Central memory CD4-positive, alpha-beta T cell (primary cell): Measurements from ENCODE around the gene SLC7A1.

Experiments
- DNase-seq: peaks from one replicate; pipeline ENCODE4 v3.0.0; 2022

SLC7A1 gene

GRCh38 chr13:29508130-29508875 lies 87.2 kb downstream of the SLC7A1 start:
- peak; percentile 49 for DNase-seq

GRCh38 chr13:29507356-29507755 lies 88.1 kb downstream of the SLC7A1 start:
- no peak for DNase-seq

DNA sequence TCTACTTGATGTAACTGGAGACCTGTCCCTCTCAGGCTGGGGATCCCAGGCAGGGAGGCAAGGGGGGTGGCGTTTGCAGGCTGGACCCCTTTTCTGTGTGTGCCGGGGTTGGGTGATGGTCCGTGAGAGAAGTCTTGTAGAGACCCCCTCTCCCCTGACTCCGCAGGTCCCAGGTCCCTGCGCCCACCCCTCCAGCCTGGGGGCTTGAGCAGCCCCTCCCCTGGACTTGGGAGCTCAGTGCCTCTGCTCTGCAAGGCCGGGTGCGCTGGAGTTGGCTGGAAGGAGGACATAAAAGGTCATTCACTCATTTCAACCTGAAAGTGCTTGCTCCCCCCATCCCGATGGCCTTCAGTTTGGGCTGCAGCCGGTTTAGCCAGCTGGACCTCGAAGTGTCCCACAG lies 89.5 kb downstream of the SLC7A1 start:
- no peak for DNase-seq

DNA sequence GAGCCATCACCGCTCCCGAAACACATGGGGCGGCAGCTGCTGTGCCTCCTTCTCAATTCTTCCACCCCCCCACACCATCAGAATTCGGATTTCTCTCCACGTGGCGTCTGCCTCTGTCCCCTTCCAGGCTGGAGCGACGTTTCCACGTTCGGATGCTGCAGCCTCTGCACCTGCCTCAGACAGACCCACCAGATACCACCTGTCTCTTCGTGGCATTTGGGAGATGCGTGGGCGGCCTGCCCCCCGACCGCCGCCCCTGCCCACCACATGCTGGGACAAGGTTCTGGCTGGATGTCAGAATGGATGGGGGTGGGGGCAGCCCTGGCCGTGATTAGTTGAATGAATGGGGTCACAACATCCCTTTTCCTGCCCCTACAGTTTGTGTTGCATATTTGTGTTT lies 90.0 kb downstream of the SLC7A1 start:
- DNase-seq, result no peak

DNA sequence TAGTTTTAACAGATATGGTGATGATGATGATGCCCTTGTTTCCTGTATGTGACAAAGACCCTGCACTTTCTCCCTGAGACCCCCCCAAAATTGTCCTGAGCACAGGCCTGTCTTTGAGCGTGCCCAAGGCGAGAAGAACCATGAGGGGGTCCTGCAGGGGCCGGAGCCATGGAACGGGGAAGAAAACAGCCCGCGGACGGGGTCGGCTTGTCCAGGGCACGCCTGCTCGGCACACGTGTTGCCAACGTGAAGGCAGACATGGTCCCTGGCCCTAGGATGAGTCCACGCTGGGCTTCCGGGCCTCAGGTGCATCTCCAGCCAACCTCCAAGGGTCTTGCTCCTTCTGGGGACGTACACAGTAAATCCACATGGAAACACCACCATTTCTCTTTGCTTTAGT lies 90.8 kb downstream of the SLC7A1 start:
- DNase-seq, result no peak

GRCh38 chr13:29503041-29503837 lies 92.2 kb downstream of the SLC7A1 start:
- DNase-seq, result no peak

- DNase-seq, result no peak
These were observed 93.0 kb downstream of the SLC7A1 start for GRCh38 chr13:29502391-29503008.

- no peak for DNase-seq
These were observed 93.8 kb downstream of the SLC7A1 start for GRCh38 chr13:29501674-29502073.

DNA sequence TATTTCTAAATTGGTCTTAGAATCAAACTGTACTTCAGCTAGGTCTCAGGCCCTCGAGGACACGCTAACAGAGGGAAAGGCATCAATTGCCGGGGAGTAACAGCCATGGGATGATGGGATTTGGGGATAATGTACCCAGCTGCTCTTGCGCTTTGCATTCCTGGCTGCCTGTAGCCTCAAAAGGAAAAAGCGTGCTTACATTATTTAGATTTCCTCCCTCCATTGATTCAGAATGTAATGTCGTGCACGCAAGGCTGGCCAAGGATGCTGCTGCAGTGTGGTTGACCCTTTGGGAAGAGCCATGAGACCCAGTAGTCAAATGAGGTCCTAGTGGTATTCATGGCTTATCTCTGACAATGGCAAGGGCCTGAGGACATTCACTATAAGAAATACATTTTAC lies 95.1 kb downstream of the SLC7A1 start:
- no peak for DNase-seq

- DNase-seq, result no peak
These were observed 95.9 kb downstream of the SLC7A1 start for GRCh38 chr13:29499506-29500165.

DNA sequence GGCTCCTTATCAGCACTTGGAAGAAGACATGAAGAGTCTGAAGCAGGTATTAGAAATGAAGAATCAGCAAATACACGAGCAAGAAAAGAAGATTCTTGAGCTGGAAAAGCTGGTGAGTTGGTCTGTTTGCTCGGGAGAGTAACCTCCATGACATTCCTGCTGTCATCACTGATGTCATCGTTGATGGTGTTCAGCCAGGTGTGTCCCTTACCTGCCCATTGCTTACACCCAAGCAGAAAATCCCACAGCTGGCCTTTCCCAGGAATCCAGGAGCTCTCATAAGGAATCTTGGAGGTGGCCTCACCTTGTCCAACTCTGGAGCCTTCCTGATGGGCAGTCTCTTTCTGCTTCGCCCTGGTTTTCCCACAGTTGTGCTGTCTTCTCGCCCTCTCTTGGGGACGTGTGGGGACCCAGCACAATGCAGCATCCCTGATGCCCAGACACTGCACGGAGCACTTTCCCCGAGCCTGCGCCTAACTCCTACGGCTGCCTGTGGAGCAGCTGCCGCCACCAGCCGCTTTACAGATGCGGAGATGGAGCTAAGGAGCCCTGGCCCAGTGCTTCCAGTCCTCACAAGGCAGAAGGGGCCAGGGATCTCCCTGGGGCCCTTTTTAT lies 97.0 kb downstream of the SLC7A1 start:
- DNase-seq, result no peak

DNA sequence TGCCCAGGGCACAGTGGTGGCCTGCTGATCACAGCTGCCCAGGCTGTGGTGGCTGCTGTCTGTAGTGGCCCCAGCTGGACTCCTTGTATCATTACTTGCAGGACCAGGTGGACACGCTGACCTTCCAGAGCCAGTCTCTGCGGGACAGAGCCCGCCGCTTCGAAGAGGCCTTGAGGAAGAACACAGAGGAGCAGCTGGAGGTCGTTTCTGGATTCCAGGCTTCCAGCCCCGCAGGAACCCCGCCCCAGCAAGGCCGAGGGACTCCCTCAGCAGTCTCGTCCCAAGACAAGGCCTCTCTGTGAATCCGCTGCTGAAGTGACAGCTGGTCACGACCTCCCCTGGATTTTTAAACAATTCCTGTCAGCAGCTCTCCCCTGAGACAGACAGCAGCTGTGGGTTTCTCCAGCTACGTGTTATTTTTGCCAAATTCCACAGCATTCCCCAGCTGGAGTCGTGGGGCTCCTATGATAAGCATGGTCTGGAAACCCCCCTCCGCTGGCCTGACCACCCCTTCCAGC lies 98.3 kb downstream of the SLC7A1 start:
- DNase-seq, result no peak

- DNase-seq, result no peak
These were observed 99.2 kb downstream of the SLC7A1 start for GRCh38 chr13:29496241-29496712.

DNA sequence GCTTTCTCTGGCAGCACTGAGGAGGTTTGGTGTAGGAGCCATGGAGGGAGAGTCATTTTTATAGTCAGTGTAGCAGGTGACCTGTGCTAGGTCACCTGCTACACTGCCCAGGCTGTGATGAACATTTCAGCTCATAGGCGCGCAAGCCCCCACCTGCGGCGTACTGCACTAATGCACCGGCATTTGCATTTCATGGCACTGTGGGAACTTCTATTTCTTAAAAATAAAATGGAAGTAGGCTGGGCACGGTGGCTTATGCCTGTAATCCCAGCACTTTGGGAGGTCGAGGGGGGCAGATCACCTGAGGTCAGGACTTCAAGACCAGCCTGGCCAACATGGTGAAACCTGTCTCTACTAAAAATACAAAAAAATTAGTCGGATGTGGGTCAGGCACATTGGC lies 101.0 kb downstream of the SLC7A1 start:
- no peak for DNase-seq

DNA sequence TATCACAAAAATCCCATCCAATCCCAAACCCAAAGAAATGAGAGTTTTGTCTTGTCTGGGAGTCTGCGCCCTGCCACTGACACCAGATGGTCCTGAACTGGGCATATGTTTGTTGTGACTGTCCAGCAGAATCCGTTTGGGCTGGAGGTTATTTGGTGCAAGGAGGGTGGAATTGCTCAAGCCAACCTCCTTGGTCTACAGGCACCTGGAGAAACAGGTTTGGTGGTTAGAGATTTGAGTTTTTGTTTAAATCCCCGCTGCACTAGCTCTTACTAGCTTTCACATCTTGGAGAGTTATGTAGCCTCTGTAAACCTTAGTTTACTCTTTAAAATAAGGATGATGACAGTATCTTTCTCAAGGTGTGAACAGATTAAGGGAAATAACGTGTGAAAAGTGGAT lies 101.7 kb downstream of the SLC7A1 start:
- DNase-seq, result no peak

- no peak for DNase-seq
These were observed 104.2 kb downstream of the SLC7A1 start for GRCh38 chr13:29491248-29491647.

GRCh38 chr13:29490561-29490885 lies 105.0 kb downstream of the SLC7A1 start:
- DNase-seq, result no peak

DNA sequence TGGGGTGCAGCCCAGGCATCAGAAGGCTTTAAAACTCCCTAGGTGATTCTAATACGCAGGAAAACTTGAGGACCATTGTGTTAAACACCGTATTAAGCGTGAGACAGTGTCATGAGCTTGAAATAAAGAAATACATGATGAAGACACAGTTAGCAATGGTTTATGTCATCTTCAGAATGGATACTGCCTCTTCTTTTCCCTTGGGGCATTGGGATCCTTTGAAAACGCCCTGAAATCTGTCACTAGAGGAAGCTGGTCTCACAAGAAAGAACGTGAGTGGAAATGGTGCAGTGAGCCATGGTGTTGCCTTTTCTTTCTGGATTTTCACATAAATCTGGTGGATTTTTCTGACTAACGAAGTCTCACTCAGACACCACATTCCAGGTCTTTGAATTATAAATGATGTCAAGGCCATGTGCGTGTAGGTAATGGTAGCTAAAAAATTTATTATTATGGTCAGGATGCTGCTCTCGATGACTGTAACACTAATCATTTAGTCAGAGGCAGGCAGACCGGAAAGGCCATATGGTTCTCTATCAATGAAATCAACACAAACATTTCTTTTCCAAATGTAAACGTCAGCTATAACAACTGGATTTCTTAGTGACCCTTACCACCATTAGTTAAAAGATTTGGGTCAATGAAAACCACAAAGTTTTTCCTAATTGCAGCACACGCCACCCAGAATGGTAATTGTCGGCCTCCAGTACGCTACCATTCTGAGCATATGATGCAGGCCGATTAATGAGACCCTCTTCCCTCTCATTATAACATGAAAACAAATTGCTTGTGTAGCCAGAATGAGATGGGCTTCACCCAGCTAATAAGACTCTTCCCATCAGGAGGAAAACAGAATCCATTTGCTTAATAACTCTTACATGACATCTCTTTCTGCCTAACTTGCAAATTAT lies 105.6 kb downstream of the SLC7A1 start:
- DNase-seq, result no peak

DNA sequence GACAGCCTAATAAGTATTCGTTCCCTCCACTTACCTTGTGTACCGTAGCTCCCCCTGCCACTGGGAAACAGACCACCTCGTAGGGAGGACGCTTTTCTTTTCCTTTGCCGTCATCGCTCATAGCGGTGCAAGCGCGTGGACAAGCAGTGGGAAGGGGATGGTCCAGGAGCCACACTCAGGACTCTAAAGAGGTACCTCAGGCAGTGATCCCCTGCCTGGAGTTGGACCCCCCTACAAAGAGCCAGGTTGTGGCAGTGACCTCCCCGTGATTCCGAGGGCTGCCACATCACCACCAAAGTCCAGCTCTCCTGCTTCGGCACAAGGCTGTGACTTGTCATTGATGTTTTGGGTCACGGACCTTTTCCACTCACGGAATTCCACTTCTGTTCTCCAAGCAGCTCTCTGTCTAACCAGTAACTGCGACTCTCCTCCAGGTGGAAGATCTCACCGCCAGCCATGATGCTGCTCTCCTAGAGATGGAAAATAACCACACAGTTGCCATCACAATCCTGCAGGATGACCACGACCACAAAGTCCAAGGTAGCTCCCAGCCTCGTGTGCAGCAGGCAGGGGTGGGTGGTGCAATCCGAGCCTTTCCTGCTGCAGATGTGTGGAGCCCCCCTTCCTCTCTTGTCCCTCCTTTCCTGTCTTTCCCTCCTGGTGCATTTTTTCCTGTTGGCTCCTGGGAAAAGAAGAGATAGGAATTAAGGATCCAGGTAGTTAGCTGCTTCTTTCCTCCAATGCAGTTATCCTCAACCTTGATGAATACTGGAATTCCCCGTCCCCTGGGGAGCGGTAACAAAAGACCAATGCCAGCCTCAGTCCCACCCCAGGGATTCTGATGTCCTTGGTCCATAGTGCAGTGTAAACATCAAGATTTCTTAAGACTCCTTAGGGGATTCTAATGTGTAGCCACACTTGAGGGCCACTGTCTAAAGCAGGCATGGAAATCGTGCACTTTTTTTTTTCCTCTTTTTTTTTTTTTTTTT lies 107.7 kb downstream of the SLC7A1 start:
- no peak for DNase-seq

DNA sequence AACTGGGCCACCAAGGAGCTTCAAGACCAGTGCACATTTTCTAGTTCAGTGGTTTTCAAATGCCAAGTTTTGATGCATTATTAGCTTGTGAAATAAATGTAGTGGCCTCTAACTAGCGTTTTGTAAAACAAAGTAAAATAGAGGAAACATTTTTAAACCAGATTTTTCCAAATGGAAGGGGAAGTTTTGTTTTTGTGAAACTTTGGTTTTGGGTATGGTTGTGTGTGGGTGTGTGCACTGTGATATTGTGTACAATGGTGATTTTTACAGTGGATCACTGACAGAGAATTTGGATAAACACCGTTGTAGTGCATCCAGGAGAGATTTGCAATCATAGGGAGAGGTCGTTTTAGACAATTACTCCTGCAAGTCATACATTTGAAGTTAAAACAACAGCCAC lies 108.9 kb downstream of the SLC7A1 start:
- no peak for DNase-seq
